ENCODE results near the gene KLHDC1. TPM values are rescaled to one million over a fixed set of nuclear protein-coding genes. Genes with fewer than 3 reads are reported as not detected.

Gene KLHDC1, protein sequence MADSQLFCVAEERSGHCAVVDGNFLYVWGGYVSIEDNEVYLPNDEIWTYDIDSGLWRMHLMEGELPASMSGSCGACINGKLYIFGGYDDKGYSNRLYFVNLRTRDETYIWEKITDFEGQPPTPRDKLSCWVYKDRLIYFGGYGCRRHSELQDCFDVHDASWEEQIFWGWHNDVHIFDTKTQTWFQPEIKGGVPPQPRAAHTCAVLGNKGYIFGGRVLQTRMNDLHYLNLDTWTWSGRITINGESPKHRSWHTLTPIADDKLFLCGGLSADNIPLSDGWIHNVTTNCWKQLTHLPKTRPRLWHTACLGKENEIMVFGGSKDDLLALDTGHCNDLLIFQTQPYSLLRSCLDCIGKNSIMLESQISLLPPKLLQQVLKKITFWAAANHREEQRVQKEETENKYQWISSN
- total RNA-seq (2021; ENCODE audit: unreplicated experiment), result 0.98 TPM
- polyA plus RNA-seq (2012), result 0.26 and 0.32 TPM in 2 replicates
- Bru-seq, nascent RNA, result percentile 36 among the genes with signal in this experiment
- percentile 40 among the genes with signal in this experiment for BruChase-seq, experiment 1, labeled RNA remaining after a 6-hour chase
- BruChase-seq, experiment 2, labeled RNA remaining after a 2-hour chase, result percentile 43 among the genes with signal in this experiment
- long read RNA-seq, partial matches to known transcripts, result 0 of 1 reads
- long read RNA-seq, other reads (novel, unspliced or antisense), result 0 of 1 reads

DNA sequence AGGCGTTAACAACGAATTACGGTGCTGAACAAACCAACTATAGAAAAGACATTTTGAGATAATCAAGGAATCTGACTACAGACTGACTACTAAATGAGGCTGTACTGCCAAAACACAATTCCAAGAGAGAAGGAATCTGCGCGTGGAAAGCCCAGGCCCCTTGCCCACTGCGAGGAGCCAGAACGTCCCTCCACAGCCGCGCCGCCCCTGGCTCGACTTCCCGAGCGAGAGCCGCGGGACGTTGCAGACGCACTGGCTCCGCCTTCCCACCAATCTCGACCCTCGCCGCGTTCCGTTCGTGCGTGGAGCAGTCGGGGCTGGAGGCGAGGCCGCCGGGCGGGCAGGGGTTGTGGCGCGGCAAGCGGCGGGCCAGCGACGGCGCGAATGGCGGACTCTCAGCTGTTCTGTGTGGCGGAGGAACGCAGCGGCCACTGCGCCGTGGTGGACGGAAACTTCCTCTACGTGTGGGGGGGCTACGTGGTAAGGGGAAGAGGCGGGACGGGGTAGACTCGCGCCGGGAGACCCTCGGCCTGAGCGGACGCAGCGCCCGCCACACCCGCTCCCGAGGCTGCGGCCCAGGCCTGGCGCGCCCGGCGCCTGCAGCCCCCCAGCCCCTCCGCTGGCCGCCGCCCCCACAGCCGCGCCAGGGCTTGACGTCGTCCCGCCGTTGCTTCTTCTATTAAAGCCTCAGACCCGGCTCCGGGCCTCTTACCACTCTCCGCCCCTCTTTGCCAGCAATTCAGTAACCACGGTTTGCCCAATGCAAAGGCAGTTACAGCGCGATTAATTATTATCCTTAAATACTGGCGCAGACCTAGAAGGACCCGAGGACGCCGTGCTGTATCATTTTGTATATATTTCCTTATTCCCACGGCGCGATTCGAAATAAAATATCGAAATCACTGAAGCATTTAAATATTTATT lies at the start of gene KLHDC1:
Gene KLHDC1, plus strand, starts transcription at position 310 of the 924 bp plus-strand sequence. Its CDS starts 75 bp downstream, at position 385.
- no peaks in the 10 kb centered on the region for H4K20me1 ChIP-seq (ENCODE audit: insufficient read depth)
- H3K4me1 ChIP-seq (ENCODE audit: control insufficient read depth in 1 of 2, insufficient read depth in 2 of 2, low read length in 2 of 2), result peaks cover 9 to 45% of the 10 kb centered on the region in 2 experiments
- TF ChIP-seq, protein P1, sequence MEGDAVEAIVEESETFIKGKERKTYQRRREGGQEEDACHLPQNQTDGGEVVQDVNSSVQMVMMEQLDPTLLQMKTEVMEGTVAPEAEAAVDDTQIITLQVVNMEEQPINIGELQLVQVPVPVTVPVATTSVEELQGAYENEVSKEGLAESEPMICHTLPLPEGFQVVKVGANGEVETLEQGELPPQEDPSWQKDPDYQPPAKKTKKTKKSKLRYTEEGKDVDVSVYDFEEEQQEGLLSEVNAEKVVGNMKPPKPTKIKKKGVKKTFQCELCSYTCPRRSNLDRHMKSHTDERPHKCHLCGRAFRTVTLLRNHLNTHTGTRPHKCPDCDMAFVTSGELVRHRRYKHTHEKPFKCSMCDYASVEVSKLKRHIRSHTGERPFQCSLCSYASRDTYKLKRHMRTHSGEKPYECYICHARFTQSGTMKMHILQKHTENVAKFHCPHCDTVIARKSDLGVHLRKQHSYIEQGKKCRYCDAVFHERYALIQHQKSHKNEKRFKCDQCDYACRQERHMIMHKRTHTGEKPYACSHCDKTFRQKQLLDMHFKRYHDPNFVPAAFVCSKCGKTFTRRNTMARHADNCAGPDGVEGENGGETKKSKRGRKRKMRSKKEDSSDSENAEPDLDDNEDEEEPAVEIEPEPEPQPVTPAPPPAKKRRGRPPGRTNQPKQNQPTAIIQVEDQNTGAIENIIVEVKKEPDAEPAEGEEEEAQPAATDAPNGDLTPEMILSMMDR (IDR thresholded peaks at IDR 0.05 in 2 of 3, conservative IDR thresholded peaks at IDR 0.05 in 1 of 3; ENCODE audit: borderline replicate concordance in 1 of 3, insufficient read depth in 1 of 3, low read depth in 2 of 3, low read length in 2 of 3), result no peak
- TF ChIP-seq, protein P2, sequence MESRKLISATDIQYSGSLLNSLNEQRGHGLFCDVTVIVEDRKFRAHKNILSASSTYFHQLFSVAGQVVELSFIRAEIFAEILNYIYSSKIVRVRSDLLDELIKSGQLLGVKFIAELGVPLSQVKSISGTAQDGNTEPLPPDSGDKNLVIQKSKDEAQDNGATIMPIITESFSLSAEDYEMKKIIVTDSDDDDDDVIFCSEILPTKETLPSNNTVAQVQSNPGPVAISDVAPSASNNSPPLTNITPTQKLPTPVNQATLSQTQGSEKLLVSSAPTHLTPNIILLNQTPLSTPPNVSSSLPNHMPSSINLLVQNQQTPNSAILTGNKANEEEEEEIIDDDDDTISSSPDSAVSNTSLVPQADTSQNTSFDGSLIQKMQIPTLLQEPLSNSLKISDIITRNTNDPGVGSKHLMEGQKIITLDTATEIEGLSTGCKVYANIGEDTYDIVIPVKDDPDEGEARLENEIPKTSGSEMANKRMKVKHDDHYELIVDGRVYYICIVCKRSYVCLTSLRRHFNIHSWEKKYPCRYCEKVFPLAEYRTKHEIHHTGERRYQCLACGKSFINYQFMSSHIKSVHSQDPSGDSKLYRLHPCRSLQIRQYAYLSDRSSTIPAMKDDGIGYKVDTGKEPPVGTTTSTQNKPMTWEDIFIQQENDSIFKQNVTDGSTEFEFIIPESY (IDR thresholded peaks at IDR 0.05; ENCODE audit: extremely low read depth, insufficient replicate concordance, low read length), result no peak
- TF ChIP-seq YY1 (IDR thresholded peaks at IDR 0.05; ENCODE audit: extremely low read depth, insufficient replicate concordance, low read depth, low read length), result no peak
- TF ChIP-seq TCF7L2 (IDR thresholded peaks at IDR 0.05; ENCODE audit: borderline replicate concordance, extremely low read depth, insufficient read depth, insufficient read length), result no peak
- TF ChIP-seq ZFX (IDR thresholded peaks at IDR 0.05), result peak; percentile 76
- TF ChIP-seq ELF1 (IDR thresholded peaks at IDR 0.05; ENCODE audit: borderline replicate concordance, low read depth), result no peak
- TF ChIP-seq, protein P3, sequence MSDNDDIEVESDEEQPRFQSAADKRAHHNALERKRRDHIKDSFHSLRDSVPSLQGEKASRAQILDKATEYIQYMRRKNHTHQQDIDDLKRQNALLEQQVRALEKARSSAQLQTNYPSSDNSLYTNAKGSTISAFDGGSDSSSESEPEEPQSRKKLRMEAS (IDR thresholded peaks at IDR 0.05), result peak; percentile 48; the same call in 1 of the 2 replicates
- TF ChIP-seq SIN3A (IDR thresholded peaks at IDR 0.05; ENCODE audit: low read depth), result no peak
- TF ChIP-seq EGR1 (IDR thresholded peaks at IDR 0.05; ENCODE audit: low read depth), result no peak
- TF ChIP-seq POLR2A (IDR thresholded peaks at IDR 0.05; ENCODE audit: borderline replicate concordance, extremely low read depth, insufficient read depth, insufficient read length), result peak; percentile 34
- peak; percentile 56 for TF ChIP-seq POLR2AphosphoS5 (IDR thresholded peaks at IDR 0.05; ENCODE audit: low read depth, low read length)
- CTCF ChIA-PET, result interaction anchor here (1.3 kb wide), 1 partner anchor 59 kb away, joined by 4 read pairs; no protein-coding TSS in a partner anchor
- POLR2A ChIA-PET, result interaction anchor here (1.2 kb wide), 1 partner anchor 74 kb away, joined by 4 read pairs; no protein-coding TSS in a partner anchor
- DNase-seq (ENCODE audit: low read depth, low spot score) (no peak), ATAC-seq (peak; percentile 63)
- peak within 1 kb of the TSS; percentile 75 for H3K27ac ChIP-seq (ENCODE audit: low read depth, low read length)
- no peaks in the 10 kb centered on the region for H3K36me3 ChIP-seq (ENCODE audit: control insufficient read depth in 1 of 2, insufficient read depth in 2 of 2, low read length in 2 of 2)
- RAD21 ChIA-PET (ENCODE audit: low non-redundant PET in 1 of 2, low total read pairs in 2 of 2, uncharacterized antibody in 2 of 2, unreplicated experiment in 2 of 2), result no interaction called here
- peak within 1 kb of the TSS; percentile 44 to 63 for H3K4me3 ChIP-seq (replicated peaks in 1 of 2; ENCODE audit: low read depth in 1 of 2, low read length in 2 of 2)
- intact Hi-C loops (cut with micrococcal nuclease), result no loop called here
- H3K9ac ChIP-seq (ENCODE audit: low read length), result peak within 1 kb of the TSS; percentile 67
- no peaks in the 10 kb centered on the region for H3K27me3 ChIP-seq (ENCODE audit: insufficient read depth, low read length)
- no peaks in the 10 kb centered on the region for H3K79me2 ChIP-seq (ENCODE audit: insufficient read depth, low read length)
- H3K4me2 ChIP-seq (ENCODE audit: low read length), result peak within 1 kb of the TSS; percentile 79
- H3K9me3 ChIP-seq (ENCODE audit: control insufficient read depth in 1 of 2, insufficient read depth in 1 of 2, low read depth in 1 of 2, low read length in 2 of 2), result no peaks in the 10 kb centered on the region
- BruUV-seq (replicated peaks), result no TSS peak
- no peaks in the 10 kb centered on the region for H3K9me2 ChIP-seq (ENCODE audit: insufficient read depth)
- no peak within 1 kb of the TSS for H2AFZ ChIP-seq (ENCODE audit: low read depth, low read length, poor library complexity, severe bottlenecking)

Measured in HCT116 (cell line).